HL-60/S4 treated with retinoic acid at 250 ng/mL for 4 days and 3 days (cell line): ENCODE results near the gene MORN1.
"Not testable (repeated sequence)": the region's sequence is repeated elsewhere in the genome, so short reads cannot be mapped to it uniquely, and the experiment has no call there.

Experiments used
- in situ Hi-C: fragments of 300-500 bp; cut with MboI; formaldehyde crosslinking; loops from 2 replicates; pipeline ENCODE4 v1.7.0; 2022; ENCODE audit warnings: low sequenced_read_pairs

MORN1 gene

GRCh38 chr1:2343023-2343935 lies 48.1 kb downstream of the MORN1 start:
- in situ Hi-C loops: no loop called here

GRCh38 chr1:2342384-2343022 lies 48.9 kb downstream of the MORN1 start:
- in situ Hi-C loops: no loop called here

- in situ Hi-C loops: no loop called here
These were observed 49.5 kb downstream of the MORN1 start for GRCh38 chr1:2341706-2342383.

GRCh38 chr1:2340918-2341254 lies 50.5 kb downstream of the MORN1 start:
- in situ Hi-C loops: no loop called here

- in situ Hi-C loops: no loop called here
These were observed 51.1 kb downstream of the MORN1 start for GRCh38 chr1:2340086-2340917.

- in situ Hi-C loops: no loop called here
These were observed 51.9 kb downstream of the MORN1 start for GRCh38 chr1:2339206-2340085.

GRCh38 chr1:2337501-2337900 lies 53.9 kb downstream of the MORN1 start:
- in situ Hi-C loops: no loop called here

- in situ Hi-C loops: no loop called here
These were observed 54.3 kb downstream of the MORN1 start for GRCh38 chr1:2337081-2337480.

GRCh38 chr1:2336499-2336898 lies 54.9 kb downstream of the MORN1 start:
- in situ Hi-C loops: no loop called here

GRCh38 chr1:2335721-2336455 lies 55.5 kb downstream of the MORN1 start:
- in situ Hi-C loops: no loop called here

GRCh38 chr1:2334883-2335534 lies 56.3 kb downstream of the MORN1 start:
- in situ Hi-C loops: no loop called here

- in situ Hi-C loops: no loop called here
These were observed 57.0 kb downstream of the MORN1 start for GRCh38 chr1:2334366-2334765.

- in situ Hi-C loops: not testable (repeated sequence)
These were observed 59.8 kb downstream of the MORN1 start for GRCh38 chr1:2331580-2331979.

GRCh38 chr1:2331200-2331544 lies 60.2 kb downstream of the MORN1 start:
- in situ Hi-C loops: no loop called here

- in situ Hi-C loops: no loop called here
These were observed 60.7 kb downstream of the MORN1 start for GRCh38 chr1:2330519-2331199.

GRCh38 chr1:2330035-2330434 lies 61.3 kb downstream of the MORN1 start:
- in situ Hi-C loops: no loop called here

- in situ Hi-C loops: no loop called here
These were observed 62.5 kb downstream of the MORN1 start for GRCh38 chr1:2328676-2329455.

- in situ Hi-C loops: no loop called here
These were observed 63.5 kb downstream of the MORN1 start for GRCh38 chr1:2327841-2328240.
